NK-92 (cell line): ENCODE data around the gene C20orf141.
"Not testable (repeated sequence)": the region's sequence is repeated elsewhere in the genome, so short reads cannot be mapped to it uniquely, and the experiment has no call there.

Experiments used
- DNase-seq: peaks from one replicate; lab custom pipeline; 2025; ENCODE audit not compliant: unreplicated experiment; lab: John Stamatoyannopoulos, UW

Gene C20orf141, protein sequence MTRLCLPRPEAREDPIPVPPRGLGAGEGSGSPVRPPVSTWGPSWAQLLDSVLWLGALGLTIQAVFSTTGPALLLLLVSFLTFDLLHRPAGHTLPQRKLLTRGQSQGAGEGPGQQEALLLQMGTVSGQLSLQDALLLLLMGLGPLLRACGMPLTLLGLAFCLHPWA

DNA sequence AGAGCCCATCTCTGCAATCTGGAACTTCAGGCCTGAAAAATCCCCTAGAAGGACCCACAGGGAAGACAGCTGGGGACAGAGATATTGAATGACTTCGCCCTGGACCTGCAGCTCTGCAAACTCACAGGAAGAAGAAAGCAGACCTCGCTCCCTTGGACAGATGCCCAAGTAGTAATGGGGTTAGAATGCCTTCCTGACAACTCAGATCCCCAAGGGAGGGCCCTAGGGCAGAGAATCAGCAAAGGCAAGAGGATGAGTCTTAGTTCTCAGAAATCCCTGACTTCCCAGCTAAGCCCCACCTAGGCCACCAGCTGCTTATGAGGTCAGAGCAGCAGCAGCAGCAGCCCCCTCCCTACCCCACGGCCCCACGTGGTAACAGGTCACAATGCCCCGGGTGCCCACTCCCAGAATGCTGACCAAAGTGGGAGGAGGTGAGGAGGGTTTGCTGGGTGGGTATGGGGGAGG, at the start of gene C20orf141:
Gene C20orf141, plus strand, starts transcription at position 401 of the 465 bp plus-strand sequence. CDS start 198 bp downstream, outside the sequence.
- no peak for DNase-seq

DNA sequence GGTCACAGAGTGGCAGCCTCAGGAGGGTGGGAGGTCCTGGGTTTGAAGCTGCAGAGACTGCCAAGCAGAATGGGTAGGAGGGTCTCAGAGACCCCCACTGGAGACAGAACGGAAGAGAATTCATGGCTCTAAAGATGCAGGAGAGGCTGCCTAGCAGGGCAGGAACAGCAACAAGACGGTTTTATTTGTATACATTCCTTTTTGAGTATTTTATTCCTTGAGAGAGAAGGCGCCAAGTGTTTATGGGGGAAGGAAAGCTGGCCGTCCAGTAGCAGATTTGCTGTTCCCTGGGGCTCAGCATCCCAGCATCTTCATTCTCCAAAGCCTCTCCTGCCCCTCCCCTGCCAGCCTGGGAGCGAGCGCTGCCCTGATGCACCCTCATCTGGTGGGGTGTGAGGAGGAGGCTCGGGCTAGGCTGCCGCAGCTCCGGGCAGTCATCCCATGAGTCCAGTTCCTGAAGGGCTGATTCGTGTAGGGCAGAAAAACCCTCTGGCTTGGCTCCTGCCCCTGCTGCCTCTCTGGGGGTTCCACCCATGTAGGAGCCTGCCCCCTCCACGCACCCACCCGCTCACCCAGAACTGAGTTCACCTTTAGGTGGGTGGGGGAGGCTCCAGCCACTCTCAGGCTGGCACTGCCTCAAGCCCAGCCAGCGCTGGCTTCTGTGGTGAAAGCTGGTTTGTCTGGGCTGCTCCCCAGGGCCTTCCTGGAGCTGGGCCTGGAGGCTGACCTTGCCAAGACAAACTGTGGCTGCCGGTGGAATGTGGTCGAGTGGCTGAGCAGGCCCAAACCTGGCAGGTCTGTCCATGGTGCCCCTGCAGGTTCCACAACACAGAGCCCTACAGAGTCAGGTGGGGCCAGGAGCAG, 46.8 kb upstream of the C20orf141 start:
- DNase-seq, result no peak

DNA sequence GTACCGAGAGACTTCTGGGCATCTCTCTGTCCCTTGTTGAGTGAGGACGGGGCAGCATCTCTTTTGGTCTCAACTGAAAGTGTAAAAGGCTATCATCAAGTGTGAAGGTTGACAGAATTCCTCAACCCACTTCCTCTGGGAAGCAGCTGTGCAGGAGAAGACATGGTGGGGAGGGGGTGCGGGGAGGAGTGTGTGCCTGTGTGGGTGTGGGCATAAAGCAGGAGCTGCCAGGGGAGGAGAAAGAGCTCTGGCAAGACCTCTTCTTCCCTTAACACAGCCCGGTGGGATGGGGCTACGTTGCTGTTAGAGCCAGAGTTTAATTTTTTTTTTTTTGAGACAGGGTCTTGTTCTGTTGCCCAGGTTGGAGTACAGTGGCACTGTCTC, 46.2 kb upstream of the C20orf141 start:
- no peak for DNase-seq

DNA sequence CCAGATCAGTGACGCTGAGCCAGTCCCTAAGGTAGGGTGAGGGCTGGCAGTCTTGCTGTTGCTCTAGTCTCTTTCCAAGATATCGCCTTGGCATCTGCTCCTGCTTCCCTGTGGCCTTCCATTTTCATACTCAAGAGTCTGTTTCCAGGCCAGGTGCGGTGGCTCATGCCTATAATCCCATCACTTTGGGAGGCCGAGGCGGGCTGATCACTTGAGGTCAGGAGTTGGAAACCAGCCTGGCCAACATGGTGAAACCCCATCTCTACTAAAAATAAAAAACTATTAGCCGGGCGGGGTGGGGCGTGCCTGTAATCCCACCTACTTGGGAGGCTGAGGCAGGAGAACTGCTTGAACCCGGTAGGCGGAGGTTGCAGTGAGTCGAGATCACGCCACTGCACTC, 44.7 kb upstream of the C20orf141 start:
- not testable (repeated sequence) for DNase-seq

DNA sequence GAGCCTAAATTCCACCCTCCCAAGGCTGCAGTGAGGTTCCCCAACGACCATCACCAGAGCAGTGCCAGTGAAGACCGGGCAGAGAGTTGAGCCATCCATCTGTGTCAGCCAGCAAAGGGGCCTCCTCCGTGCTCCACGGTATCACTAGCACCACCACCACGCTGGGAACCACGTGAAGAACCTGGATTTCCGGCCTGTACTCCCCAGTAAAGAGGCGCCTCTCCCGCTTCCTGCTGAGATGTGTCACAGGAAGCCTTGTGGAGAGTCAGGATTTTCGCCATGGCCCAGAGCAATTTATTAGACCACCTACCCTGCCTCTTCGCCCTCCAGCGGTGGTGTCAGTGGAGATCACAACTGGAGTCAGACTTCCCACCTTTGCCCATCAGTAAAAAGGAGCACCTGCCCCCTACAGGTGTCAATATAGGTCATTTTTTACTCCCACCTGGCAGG, 43.1 kb upstream of the C20orf141 start:
- DNase-seq, result no peak

DNA sequence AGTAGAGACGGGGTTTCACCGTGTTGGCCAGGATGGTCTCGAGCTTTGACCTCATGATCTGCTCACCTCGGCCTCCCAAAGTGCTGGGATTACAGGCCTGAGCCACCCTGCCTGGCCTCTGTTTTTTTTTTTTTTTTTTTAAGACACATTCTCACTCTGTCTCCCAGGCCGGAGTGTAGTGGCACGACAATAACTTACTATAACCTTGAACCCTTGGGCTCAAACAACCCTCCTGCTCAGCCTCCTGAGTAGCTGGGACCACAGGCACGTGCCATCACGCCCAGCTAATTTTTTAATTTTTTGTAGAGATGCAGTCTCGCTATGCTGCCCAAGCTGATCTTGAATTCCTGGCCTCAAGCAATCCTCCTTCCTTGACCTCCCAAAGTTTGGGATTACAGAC, 41.0 kb upstream of the C20orf141 start:
- no peak for DNase-seq

DNA sequence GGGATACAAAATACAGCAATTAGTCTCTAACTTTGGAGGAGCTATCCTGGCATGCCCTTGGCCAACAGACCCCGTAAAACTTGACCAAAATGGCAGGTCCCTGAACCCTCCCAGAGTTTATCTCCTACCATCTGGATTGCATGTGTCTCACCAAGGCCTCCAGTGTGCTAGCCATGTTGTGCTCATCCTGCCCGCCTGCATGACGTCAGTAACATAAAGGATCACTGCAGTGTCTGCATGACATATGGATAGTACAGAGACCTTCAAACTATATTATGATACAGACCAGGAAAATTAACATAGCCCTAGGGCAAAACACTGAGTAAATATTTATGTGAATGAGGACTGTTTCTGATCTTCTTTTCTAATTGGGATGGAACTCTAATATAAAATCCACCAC, 39.6 kb upstream of the C20orf141 start:
- DNase-seq, result no peak

DNA sequence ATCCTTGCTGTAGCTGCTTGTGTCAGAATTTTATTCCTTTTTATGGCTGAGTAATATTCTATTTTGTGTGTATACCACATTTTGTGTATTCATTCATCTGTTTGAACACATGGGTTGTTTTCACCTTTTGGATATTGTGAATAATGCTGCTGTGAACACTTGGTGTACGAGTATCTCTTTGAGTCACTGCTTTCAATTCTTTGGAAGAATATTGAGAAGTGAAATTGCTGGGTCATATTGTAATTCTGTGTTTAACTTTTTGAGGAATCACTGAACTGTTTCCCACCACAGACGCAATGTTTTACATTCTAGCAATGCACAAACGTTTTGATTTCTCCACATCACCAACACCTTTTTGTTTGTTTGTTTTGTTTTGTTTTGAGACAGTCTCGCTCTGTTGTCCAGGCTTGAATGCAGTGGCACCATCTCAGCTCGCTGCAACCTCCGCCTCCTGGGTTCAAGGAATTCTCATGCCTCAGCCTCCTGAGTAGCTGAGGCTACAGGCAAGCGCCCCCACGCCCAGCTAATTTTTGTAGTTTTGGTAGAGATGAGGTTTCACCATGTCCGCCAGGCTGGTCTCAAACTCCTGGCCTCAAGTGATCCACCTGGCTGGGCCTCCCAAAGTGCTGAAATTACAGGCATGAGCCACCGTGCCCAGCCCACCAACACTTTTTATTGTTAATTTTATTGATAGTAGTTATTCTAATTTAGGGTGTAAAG, 36.0 kb upstream of the C20orf141 start:
- DNase-seq, result no peak

DNA sequence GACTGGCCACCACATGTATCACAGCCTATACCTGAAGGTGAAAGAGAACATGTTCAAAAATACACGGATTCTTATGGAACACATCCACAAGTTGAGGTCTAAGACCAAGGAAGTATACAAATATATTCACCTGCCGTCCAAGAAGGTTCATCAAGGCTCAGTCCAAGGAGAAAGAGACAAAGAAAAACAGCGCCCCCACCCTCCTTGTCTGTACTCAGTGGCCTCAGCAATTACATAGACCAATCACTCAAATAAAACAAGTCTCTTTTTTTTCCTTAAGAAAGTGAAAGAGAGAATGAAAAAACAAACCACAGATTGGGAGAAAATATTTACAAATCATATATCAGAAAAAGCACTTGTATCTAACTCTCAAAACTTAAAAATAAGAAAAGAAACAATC, 33.8 kb upstream of the C20orf141 start:
- DNase-seq, result no peak

DNA sequence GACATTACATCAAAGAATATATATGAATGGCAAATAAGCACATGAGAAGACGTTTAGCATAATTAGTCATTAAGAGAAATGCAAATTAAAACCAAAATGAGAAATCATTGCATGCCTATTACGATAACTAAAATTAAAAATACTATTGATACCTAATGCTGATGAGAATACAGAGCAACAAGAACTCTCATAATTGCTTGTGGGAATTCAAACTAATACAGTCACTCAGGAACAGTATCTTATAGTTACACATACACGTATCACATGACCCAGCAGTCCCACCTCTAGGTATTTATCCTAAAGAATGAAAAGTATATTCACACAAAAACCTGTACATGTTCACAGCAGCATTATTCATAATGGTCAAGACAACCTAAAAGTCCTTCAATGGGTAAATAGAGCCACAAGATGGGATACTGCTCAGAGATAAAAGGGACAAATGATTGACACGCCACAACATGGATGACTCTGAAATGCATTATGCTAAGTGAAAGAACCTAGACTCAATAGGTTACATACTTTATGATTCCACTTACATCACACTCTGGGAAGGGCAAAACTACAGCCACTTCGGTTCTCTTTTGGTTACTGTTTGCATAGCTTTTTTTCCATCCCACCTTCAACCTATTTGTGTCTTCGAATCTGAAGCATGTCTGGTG, 30.8 kb upstream of the C20orf141 start:
- no peak for DNase-seq

DNA sequence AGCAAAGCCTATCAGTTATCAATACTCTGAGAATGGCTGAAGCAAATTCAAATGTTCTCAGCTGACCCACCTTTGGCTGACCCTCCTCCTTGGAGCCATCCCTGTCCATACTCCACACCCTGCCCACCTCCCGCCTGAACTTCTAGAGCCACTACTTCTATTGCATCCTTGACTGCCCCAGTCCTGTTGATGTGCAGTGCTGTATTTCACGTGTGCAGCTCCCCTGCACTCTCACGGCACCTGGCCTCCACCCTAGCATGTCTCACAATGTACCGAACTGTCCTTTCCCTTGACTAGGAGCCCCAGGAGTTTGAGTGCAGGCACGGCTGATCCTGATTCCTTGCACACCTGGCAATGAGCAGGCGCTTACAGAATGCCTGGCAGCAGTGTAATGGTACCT, 21.3 kb upstream of the C20orf141 start:
- no peak for DNase-seq

DNA sequence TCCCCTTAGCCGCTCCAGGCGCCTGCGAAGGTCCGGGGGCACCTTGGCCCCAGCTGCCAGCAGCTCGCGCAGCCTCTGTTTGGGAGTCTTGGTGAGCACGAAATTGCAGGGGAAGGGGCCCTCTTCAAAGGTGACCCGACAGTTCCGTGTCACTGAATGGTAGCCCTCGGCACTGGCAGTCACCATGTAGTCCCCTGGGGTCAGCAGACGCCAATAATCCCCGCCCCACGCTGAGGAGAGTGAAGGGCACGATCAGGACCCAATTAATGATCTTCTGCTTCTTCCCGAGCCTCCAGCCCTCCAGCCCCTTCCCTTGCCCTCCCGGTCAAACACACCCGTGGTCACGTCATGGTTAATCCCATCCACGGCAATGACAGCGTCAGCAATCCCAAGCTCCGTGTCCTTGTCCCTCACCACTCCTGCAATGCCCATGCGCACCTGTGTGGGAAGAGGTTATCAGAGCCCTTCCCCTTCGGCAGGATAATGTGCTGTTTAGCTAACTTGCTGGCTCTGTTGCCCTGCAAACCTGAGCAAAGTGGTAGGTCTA, 20.5 kb upstream of the C20orf141 start:
- no peak for DNase-seq

DNA sequence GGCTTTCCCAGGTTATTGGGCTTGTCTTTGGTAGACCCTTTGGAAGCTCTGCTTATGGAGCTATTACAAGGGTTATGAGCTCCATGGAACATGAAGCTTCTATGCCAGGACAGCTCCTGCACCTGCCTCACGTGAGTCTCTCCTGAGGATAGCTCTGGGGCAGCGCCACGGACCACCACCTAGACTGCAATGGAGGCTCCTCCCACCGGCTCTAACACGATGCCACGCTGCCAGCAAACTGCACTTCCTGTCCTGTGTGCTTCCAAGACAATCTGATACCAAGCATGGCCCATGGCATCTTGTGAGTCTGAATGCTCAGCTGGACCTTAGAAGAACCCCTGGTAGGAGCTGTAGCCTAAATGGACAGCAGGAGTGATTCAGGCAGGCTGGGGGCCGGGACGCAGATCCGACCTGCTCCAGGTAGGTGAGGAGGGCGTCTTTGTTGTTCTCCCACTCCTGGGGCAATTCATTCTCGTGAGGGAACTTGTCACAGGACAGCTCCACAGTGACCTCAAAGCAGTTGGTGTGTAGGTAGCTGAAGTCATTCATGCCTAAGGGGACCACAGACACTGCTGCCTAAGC, 19.8 kb upstream of the C20orf141 start:
- DNase-seq, result no peak

DNA sequence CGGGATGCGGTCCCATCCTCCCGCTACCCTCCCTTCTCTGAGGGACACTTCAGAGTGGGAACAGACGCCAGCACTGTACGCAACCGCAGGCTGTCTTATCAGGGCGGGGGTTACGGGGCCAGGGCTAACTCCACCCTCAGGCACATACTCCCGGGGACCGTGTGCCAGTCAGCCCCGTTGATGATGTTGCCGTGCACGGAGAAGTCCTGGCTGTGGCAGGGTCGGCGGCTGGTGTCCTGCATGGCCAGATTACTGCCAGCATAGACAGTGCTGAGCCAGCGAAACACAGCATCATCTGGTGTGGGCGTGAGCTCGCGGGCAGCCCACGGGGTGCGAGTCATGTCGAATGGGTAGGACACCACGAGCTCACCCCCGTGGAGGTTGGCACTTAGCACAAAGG, 19.3 kb upstream of the C20orf141 start:
- no peak for DNase-seq

DNA sequence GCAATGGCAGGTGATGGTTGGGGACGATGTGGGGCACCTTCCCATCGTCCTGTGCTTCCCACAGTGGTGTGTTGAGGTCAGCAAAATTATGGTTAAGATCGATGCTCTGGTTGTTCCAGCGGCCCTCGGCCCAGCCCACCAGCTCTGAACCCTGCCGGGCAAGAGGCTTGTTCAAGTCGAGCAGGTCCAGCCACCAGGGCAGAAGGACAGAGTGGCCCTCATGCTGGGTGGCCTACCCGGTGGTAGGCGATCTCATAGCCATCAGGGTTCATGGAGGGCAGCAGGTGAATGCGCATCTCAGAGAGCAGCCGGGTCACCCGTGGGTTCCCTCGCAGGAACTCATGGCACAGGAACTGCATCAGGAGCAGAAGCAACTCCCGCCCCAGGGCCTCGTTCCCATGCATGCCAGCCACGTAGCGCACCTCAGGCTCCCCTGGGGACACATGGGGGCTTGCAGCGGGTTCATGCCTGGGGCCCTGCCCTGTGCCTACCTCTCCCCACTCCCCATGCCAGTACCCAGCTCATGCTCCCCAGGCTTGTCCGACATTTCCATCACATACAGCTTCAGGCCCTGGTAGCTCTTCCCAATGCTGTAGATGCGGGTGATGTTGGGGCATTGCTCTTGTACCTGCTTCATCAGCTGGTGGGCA, 18.7 kb upstream of the C20orf141 start:
- DNase-seq, result no peak

DNA sequence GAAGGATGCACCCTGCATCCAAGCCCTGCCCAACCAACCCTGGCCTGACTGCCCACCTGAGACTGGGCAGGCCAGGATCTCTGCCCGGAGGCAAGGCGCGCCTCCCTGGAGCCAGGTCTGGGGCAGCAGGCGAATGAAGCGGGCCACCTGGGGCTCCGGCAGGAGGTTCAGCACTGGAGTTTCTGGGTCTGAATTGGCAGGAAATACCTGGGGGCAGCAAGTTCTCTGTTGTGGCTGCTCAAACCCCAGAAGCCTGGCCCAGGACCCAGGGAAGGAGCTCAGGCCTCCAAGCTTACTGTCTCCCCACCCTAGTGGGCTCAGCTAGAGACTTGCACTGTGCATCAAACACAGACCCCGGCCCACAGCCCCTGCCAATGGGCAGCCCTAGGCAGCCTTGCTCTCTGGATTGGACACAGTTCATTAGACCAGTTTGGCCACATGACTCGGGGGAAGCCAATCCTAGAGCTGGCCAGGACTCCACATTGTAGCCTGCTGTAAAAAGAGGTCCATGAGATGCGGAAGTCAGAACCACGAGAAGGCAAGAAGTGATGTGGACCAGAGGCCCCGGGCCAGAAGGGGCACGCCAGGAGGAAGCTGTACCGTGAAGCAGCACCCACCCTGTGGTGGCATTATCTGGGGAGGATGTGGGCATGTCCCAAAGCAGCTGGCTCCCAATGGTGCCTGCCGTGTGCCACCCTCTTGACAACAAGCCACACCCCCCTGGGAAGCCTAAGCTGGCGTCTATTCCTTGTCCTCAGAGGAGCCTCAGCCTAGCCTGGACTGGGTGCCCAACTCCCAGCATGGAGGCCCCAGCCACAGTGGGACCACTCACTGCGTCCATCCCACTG, 17.4 kb upstream of the C20orf141 start:
- no peak for DNase-seq

DNA sequence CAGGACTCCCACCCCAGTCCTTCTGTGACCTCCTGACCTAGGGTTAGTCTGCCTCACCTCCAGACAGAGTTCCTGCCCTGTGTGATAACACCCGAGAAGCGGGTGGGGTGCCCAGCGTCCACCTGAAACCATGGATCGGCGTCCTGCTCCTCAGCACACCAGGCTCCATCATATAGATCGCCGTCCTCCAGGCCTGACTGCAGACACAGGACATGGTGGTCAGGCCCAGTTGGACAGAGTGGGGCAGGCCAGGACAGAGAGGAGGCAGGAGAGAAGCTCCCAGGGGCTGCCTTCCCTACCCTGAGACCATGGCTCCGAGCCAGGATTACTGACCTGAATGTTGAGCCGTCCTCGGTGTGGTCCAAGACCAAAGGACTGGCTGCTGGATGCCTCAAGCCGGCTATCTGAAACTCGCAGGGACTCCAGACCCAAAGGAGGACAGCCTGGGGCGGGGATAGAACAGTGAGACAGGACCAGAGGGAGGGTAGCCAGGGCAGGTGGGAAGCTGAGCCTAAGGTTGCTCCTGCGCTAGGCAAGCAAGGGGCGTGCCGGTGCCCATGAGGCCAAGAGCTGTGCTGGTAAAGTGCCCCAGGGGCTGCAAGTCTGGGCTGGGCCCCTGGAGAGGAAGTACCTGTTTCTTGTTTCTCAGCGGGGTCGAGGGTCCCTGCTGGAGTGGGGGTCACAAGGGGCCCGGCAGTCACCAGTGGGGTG, 16.5 kb upstream of the C20orf141 start:
- no peak for DNase-seq

DNA sequence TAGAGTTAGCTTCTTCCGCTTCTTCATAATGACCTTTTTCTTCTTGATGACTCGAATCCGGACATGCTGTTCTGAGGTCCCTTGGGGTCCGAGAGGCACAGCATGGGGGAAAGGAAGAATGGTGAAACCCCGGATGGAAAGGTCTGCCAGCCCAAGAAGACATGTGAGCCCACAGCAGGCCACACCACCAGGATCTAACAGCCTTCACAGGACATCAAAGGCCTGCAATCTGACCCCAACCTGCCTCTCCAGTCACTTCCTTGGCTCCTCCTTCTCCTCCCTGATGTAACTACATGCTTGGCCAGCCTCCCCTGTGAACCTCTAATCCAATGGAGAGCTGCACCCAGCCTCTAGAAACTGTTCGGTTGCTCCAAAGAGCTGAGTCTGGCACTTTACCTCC, 16.0 kb upstream of the C20orf141 start:
- DNase-seq, result no peak

DNA sequence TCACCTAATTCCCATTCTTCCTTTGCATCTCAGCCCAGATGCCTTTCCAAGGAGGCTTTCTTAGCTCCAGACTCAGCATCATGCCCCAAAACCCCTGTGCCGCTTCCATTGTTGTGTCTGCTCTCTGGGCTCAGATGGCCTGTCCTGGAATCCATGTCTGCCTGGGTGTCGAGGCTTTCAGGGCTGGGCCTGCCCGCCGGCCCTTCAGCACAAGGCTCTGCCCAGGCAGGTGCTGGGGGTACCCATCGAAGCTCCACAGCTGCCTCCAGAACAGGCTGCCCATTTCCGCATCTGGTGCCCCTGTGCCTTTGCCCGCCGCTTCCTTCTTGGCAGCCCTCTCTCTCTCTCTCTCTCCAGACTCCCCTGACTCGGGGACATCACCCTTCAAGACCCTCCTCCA, 15.5 kb upstream of the C20orf141 start:
- no peak for DNase-seq
